NCI-H2107 treated with DMSO at 0.1 percent for 48 hours (cell line): Measurements from ENCODE around the gene POU5F1.
"Not testable (repeated sequence)": the region's sequence is repeated elsewhere in the genome, so short reads cannot be mapped to it uniquely, and the experiment has no call there.

Experiments used
- DNase-seq: peaks from one replicate; lab custom pipeline; 2025; ENCODE audit not compliant: unreplicated experiment; lab: John Stamatoyannopoulos, UW

The POU5F1 gene

DNA sequence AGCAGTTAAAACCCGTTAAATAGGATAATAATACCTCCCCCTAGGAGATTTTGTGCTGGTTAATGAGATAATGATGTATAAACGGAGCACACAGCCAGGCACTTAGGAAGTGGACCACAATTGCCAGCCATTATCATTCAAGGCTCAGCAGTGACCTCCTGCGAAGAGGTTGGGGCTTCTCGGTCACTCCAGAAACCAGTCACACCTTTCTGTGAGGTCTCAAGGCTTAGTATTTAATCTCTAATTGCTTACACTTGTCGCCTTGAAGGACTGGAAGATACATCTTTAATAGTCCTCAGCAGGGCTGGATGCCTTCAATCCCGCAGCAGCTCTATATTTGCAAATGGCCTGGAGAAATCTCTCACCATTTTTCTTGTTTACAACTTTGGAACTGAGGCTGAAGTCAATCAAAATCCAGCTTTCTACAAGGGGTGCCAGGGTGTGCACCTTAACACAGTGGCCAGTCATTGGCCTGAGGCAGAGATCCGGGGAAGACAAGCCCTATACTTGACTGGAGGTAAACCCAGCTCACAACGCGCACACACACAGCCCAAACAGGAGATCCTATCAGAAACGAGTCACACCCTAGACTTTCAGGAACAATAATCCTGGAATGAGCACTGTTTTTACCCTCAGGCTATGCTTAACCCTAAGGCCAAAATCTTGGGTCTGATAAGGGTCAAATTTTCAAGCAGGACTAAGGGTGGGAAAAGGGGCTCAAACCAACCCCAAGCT lies 1.2 kb downstream of the POU5F1 start:
- no peak for DNase-seq

DNA sequence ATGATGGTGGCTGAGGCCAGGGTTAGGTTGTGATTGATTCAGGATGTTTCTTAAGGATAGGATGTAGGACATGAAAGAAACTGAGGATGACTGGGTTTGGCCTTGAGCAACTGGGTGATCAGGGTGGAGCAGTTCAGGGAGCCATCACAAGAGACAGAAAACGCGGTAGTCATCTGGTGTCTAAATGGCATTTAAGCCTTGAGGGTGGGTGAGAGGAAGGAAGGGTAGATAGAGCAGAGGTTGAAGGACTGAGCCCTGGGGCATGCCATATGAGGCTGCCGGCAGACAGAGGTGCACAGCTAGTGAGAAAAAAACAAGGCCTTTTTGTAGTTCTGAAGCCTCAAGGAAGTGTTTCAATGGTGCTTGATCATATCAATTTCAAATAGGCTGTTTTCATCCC lies 1.9 kb downstream of the POU5F1 start:
- DNase-seq: no peak

DNA sequence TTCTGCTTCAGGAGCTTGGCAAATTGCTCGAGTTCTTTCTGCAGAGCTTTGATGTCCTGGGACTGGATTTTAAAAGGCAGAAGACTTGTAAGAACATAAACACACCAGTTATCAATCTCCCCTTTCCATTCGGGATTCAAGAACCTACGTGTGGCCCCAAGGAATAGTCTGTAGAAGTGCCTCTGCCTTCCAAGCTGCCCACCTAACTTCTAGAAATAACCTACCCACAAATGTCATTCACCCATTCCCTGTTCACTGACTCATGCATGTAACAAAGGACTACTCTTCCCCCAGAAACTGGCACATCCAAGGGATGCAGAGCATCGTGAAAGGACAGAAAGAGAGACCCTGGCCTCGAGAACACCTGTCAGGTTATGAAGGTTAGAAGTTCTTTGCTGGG lies 4.5 kb downstream of the POU5F1 start:
- no peak for DNase-seq

DNA sequence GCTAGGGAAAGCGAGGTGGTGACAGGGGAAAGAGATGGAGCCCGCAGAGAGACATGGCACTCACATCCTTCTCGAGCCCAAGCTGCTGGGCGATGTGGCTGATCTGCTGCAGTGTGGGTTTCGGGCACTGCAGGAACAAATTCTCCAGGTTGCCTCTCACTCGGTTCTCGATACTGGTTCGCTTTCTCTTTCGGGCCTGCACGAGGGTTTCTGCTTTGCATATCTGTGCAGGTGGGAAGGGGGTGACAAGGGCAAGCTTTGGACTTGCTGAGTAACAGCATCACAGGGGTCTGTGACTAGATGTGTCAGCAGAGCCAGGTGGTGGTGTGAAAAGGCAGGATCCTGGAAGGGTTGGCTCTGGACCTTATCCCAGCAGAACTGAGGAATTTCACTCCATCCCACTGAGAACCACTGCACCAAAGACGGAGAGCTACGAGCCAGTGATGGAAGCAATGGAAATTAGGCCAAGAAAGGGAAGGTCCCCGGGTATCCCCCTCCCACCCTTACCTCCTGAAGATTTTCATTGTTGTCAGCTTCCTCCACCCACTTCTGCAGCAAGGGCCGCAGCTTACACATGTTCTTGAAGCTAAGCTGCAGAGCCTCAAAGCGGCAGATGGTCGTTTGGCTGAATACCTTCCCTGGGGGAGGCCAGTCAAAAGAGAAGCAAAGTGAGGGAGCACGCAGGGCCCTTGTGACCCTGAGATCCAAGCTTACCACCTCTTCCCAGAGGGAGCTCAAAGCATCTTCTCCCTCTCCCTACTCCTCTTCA lies 5.2 kb downstream of the POU5F1 start:
- DNase-seq: not testable (repeated sequence)

DNA sequence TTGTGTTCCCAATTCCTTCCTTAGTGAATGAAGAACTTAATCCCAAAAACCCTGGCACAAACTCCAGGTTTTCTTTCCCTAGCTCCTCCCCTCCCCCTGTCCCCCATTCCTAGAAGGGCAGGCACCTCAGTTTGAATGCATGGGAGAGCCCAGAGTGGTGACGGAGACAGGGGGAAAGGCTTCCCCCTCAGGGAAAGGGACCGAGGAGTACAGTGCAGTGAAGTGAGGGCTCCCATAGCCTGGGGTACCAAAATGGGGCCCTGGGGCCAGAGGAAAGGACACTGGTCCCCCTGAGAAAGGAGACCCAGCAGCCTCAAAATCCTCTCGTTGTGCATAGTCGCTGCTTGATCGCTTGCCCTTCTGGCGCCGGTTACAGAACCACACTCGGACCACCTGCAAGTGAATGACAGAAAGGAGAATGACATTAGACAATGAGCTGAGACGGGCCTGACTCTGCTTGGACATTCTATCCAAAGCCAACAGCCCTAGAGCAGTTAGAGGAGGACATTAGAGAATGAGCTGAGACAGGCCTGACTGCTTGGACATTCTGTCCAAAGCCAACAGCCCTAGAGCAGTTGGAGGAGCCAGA lies 5.9 kb downstream of the POU5F1 start:
- DNase-seq: not testable (repeated sequence)

DNA sequence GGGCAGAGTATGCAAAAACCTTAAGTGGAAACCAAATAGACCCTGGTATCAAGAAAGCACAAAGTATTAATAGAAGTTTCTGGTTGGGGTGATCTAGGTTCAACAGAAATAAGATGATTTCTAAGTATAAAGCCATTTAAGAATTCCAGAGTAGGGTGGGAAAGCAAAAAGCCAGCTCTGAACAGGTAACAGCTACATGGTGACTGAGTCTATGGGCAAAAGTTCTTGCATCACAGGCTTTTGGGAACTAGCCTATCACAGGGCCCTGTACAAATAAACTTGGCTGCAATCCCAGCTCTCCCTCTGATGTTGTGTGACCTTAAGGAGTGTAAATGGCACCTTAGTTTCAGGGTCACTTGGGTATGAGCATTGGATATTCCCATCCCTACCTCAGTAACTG lies 6.6 kb downstream of the POU5F1 start:
- no peak for DNase-seq

DNA sequence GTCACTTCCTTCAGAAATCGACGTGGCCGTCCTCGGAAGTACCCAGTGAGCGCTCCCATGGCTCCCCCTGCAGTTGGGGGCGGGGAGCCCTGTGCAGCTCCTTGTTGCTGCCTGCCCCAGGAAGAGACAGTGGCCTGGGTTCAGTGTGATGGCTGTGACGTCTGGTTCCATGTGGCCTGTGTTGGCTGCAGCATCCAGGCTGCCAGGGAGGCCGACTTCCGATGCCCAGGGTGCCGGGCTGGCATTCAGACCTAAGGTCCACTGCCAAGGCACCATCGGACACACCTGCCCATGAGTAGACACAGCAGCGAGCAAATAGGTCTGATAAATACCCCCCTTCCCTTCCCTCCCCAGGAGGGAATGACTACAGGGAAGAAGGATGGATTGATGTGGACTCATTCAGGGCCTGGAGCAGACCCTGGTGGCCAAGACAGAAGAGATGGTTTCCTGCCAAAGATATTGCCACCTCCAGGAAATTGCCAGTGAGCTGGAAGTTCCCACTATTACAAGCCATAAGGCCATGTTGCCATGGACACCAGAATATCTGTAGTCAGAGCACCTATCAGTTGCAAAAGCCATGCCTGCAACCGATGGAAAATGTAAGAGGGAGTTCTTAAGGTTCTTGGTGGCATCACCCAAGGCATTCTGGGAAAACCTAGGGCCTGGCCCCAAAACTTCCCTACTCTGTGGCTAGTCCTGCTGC lies 7.9 kb downstream of the POU5F1 start:
- no peak for DNase-seq

DNA sequence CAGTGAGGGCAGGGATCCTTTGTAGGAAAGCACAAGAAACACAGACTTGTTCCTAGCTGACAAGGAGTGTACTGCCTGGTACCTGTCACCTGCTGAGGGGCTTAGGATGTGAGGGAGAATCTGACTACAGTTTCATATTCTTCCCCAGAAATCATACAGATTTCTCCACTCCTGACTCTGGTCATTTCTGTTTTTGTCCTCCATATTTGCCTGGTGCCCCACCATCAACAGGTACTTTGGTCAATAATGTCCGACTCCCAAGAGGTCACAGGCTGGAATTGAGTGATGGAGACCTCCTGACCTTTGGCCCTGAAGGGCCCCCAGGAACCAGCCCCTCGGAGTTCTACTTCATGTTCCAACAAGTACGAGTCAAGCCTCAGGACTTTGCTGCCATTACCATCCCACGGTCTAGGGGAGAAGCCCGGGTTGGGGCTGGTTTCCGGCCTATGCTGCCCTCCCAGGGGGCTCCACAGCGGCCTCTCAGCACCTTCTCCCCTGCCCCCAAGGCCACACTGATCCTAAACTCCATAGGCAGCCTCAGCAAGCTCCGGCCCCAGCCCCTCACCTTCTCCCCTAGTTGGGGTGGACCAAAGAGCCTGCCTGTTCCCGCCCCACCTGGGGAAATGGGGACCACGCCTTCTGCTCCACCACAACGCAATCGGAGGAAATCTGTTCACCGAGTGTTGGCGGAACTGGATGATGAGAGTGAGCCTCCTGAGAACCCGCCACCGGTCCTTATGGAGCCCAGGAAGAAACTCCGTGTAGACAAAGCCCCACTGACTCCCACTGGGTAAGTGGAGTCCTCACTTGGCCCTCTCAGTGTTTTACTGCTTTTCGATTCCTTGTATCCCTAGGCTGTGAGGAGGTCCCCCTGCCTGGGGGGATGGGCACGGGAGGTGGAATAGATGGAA lies 9.0 kb downstream of the POU5F1 start:
- no peak for DNase-seq

DNA sequence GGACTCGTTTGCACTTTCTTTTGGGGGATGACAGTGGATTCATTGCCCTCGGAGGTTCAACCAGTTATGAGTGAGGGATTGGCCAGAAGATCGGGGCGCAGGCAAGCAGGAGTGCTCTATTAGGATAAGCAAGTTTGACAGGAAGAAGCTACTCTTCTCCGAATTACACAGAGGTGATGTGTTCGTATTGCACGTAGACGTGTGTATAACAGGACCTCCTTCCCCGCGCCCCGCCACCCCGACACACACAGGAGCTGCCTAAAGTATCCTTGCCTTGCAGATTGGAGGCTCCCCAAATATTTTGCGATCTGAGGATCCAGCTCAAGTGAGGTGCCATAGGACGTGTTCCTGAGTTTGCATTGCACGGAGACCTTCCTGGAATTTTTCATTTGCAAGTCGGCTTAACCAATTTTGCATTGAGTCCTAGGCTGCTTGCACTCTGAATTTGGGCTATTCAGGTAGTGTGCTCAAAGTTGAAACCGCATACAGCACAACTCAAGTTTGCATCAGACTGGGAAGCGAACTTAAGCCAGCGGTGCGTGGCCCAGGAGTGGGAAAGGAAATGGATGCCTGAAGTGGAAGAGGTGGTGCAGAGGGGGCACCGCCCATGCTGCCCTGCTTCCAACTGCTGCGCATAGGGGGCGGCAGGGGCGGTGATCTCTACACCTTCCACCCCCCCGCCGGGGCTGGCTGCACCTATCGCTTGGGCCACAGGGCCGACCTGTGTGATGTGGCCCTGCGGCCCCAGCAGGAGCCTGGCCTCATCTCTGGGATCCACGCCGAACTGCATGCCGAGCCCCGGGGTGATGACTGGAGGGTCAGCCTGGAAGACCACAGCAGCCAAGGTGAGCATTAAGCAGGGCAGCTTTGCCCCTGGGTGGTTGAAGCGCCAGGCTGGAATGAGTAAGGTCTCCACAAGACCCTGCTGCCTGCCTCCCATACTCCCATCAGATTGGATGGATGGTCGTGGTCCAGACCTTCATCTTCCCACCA lies 11.3 kb downstream of the POU5F1 start:
- no peak for DNase-seq

DNA sequence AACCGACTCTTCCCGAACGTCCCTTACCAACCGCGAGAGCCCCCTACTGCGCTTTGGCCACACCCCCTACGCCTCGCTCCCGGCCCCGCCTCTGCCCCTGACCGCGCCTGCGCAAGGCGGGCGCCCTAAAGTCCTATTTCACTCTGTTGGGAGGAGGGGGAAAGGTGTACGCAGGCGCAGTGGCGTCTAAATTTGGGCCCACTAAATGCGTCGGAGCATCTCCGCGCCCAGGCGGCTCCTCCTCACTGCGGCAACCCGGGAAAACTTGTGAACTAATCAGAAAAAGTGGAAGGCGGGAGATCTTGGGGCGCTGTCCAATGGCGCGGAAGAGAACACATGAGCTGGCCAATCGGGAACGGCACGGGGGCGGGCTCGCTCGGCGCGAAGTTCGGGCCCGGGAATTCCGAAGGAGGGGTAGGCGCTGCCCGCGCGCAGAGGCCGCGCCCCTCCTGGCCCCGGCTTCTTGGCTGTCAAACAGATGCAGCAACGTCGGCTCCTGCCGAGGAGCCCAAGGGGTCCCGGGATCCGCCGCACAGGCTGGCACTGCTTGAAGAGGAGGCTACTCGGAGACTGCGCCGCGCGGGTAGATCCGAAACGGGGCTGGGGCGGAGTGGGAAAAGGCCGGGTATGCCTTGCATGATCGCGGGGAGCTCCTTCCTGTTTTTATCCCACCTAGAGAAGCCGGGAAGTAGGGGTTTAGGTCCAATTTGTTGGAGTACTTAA lies 12.2 kb downstream of the POU5F1 start, which contains the start of gene TCF19:
TCF19 (plus strand) TSS at position 450 of the 723 bp plus-strand sequence. CDS start 881 bp downstream, outside the sequence.
- DNase-seq: peak; percentile 92

DNA sequence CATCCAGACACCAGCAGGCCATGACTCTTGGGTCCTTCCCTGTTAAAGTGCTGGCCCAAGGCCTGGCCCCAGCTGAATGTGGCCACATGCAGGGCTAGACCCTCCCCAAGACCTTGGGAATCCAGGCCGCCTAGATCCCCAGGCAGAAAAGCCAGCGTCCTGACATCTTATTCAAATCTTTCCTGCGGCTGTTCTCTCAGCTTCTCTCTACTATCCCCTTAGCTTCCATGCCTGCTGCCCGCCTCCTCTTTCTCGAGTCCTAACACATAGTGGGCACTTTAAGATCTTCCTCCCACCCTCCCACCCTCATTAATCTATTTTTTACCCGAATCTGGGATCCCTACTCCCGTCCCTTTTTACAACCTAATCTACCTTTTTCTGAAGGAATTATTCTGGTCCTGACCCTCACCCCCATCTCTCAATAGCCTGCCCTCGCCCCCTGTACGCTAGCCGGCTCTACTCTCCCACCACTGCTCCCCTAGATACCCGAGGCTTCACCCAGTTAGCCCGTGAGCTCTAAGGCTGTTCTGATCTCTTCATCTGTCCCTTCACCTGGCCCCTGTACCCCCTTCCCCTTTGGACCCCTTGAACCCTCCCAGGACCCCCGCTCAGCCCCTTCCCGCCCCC lies 12.9 kb downstream of the POU5F1 start, which contains the start of gene CCHCR1:
CCHCR1 (minus strand) TSS at position 290 of the 627 bp plus-strand sequence; CDS start at position 88, 202 bp downstream.
- DNase-seq: no peak

DNA sequence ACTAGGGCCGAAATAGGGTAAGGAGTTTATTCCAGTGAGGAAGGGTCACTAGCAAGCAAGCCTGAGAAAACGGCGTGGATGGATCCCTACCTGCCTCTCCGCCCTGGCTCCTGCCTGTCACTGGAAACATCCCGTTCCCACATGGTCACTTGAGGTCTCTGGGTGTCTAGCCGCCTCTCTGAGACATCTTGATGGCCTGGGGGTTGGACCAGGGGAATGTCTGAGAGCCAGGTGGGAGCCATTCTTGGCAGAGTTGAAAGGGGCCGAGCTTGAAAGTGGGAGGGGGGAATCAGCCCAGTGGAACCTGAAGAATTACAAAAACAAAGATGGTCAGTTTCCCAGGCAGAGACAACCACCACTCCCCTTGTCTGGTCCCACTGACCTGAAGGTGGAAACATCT lies 13.8 kb downstream of the POU5F1 start:
- DNase-seq: no peak

DNA sequence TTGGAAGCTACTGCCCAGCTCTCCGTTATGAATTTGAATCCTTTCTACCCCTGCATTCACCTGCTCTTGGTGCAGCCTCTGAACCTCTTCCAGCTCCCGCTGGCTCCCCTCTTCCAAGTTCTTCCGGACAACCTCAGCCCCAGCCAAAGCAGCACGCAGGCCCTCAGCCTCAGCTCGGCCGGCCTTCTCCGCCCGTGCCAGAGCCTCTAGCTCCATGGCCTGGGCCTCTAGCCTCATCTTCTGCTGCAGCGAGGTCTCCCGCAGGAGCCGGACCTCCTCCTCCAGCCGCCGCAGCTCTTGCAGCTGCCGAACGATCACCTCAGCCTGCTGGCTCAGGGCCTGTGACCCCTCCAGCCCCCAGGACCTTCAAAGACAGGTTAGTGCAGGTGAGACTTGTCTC lies 16.0 kb downstream of the POU5F1 start:
- DNase-seq: no peak

DNA sequence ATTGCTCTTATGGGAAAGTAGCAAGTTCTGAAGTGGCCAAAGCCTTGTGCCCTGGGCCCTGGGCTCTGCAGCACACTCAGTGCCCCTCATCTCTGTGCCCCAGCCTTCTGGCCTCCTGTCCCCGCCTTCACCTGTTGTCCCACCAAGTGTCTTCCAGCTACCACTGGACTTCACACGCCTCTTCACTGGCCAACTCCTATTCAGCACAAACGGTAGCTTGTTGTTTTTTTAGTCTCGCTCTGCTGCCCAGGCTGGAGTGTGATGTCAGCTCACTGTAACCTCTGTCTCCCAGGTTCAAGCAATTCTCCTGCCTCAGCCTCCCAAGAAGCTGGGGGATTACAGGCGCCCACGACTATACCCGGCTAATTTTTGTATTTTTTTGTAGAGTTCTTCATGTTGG lies 17.7 kb downstream of the POU5F1 start:
- DNase-seq: no peak

DNA sequence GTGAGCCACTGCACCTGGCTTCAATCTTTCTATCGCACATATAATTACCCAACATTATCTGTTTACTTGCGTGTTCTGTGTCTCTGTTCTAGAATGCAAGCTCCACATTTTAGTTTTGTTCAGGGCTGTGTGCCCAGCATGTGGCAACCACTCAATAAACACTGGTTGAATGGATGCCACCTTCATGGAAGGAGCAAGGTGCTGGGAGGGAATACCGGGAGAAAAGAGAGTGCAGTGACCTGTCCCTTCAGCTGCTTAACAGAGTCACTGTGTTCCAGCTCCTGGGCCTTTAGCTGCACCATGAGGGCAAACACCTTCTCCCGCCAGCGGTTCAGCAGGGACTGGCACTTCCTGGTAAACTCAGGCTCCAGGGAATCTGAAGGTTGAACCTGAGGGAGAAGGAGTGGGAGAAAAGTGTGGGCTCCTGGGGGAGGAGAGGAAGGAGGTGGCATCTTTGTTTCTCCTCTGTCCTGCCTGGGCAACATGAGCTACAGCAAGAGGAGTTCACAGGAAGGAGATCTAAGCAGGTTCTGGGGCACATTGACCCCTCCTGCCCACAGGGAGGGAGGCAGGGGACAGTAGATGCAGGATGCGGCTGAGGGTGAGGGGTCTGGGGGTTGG lies 20.5 kb downstream of the POU5F1 start:
- no peak for DNase-seq

DNA sequence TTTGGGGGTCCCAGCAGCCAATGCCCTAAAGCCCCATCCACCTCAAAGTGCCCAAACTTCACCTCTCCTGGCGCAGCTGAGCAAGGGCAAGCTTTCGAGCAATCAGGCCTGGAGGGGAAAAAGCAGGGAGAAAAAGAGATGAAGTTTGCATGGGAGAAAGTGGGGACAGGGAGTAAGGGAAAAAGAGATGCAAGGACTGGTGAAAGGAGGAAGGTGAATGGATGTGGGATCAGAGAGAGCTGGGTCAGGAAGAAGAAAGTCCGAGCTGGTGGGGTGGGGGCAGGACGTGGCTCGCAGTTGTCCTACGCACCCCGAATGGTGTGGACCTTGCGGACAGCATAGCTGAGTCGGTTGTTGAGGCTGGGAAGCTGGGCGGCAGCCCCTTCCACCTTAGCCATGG lies 25.1 kb downstream of the POU5F1 start:
- DNase-seq: no peak

DNA sequence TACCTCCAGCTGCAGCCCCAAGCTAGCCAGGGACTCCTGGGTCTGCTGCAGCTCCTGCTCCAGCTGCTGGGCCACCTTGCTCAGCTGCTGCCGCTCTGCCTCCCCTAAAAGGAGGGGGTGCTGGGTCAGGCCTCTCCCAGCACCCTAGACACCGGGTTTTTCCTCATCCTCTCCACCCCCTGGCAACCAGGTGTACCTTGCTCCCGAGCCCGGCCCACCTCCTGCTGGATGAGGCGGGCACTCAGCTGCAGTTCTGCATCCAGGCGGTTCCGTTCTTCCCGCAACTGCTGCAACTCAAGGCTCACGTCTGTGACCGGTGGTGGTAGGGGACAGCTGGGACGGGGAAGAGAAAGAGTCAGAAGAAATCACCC lies 25.5 kb downstream of the POU5F1 start:
- no peak for DNase-seq
